ENCODE results near the gene EXOSC3. TPM values are rescaled to one million over a fixed set of nuclear protein-coding genes. Genes with fewer than 3 reads are reported as not detected.

The EXOSC3 gene
- total RNA-seq, 4 donors from 2014 or later = 2.6 to 46.2 (median 14.7) TPM

- H3K27me3 ChIP-seq = no peaks in the 10 kb centered on the region
- no peak overlapping the region for H3K27ac ChIP-seq
- no peak overlapping the region for H3K4me3 ChIP-seq
- H3K36me3 ChIP-seq = peaks cover 0 to under 1% (median 0%) of the 10 kb centered on the region in 4 donors
- DNase-seq = no peak
- peaks cover 10 to 15% (median 14%) of the 10 kb centered on the region in 4 donors for H3K4me1 ChIP-seq
- in situ Hi-C loops (cut with MboI; ENCODE audit: low pct_ligation_motif_present in 1 of 4, low pct_unique_long_range_greater_than_20kb in 1 of 4, low sequenced_read_pairs in 3 of 4) = loop anchor here in 2 of 4 donors (25.0 kb wide), 3 partner anchors 99 to 326 kb away; partner anchors contain the start of genes FBXO10 (in 1 of the 2), TOMM5 (in 1 of the 2) and ZBTB5 (in 1 of the 2)
- no peaks in the 10 kb centered on the region for H3K9me3 ChIP-seq
- intact Hi-C loops (cut with DNase I; ENCODE audit: low total_unique reads) = no loop called here
- 79 to 83% methylated on average over 6 of the region's 6 CpGs for WGBS, 2 donors (ENCODE audit: low coverage in 1 of 2)
- TF ChIP-seq EP300 (IDR thresholded peaks at IDR 0.05; ENCODE audit: low read depth) = no peak
- no peak for TF ChIP-seq POLR2AphosphoS5 (IDR thresholded peaks at IDR 0.05)
- TF ChIP-seq POLR2A (IDR thresholded peaks at IDR 0.05) = no peak
- TF ChIP-seq CTCF (IDR thresholded peaks at IDR 0.05) = no peak
Observed at GRCh38 chr9:37788332-37788731, 3.5 kb upstream of the EXOSC3 start.

GRCh38 chr9:37787059-37787458 lies 2.2 kb upstream of the EXOSC3 start:
- Histone ChIP-seq H3K4me3 (no peak overlapping the region), H3K36me3 (peaks cover 0 to 12% (median 3%) of the 10 kb centered on the region in 4 donors), H3K4me1 (peaks cover 11 to 23% (median 15%) of the 10 kb centered on the region in 4 donors), H3K27ac (no peak overlapping the region), H3K27me3 (no peaks in the 10 kb centered on the region), H3K9me3 (no peaks in the 10 kb centered on the region)
- intact Hi-C loops (cut with DNase I; ENCODE audit: low total_unique reads) (no loop called here), in situ Hi-C loops (cut with MboI; ENCODE audit: low pct_ligation_motif_present in 1 of 4, low pct_unique_long_range_greater_than_20kb in 1 of 4, low sequenced_read_pairs in 3 of 4) (loop anchor here in 2 of 4 donors (25.0 kb wide), 3 partner anchors 100 to 325 kb away; partner anchors contain the start of genes FBXO10 (in 1 of the 2), TOMM5 (in 1 of the 2) and ZBTB5 (in 1 of the 2))
- 80 to 81% methylated on average over 22 to 45 of the region's 45 CpGs for WGBS, 2 donors (ENCODE audit: low coverage in 1 of 2)
- TF ChIP-seq CTCF (IDR thresholded peaks at IDR 0.05) (no peak), EP300 (IDR thresholded peaks at IDR 0.05; ENCODE audit: low read depth) (no peak), POLR2A (IDR thresholded peaks at IDR 0.05) (no peak), POLR2AphosphoS5 (IDR thresholded peaks at IDR 0.05) (no peak)
- no peak for DNase-seq

GRCh38 chr9:37784291-37784615 lies 611 bp downstream of the EXOSC3 start:
- peaks cover 0 to 31% (median 6%) of the 10 kb centered on the region in 4 donors for H3K36me3 ChIP-seq
- in situ Hi-C loops (cut with MboI; ENCODE audit: low pct_ligation_motif_present in 1 of 4, low pct_unique_long_range_greater_than_20kb in 1 of 4, low sequenced_read_pairs in 3 of 4) = loop anchor here in 2 of 4 donors (25.0 kb wide), 3 partner anchors 103 to 322 kb away; partner anchors contain the start of genes FBXO10 (in 1 of the 2), TOMM5 (in 1 of the 2) and ZBTB5 (in 1 of the 2)
- peak overlapping the region; percentile 68 to 93 (median 88) for H3K4me3 ChIP-seq
- H3K9me3 ChIP-seq = no peaks in the 10 kb centered on the region
- H3K27ac ChIP-seq = peak overlapping the region; percentile 84 to 93 (median 89)
- DNase-seq = no peak
- intact Hi-C loops (cut with DNase I; ENCODE audit: low total_unique reads) = no loop called here
- H3K4me1 ChIP-seq = peaks cover 11 to 23% (median 15%) of the 10 kb centered on the region in 4 donors
- WGBS, 2 donors (ENCODE audit: low coverage in 1 of 2) = 1 to 6% methylated on average over 3 to 6 of the region's 6 CpGs
- TF ChIP-seq POLR2AphosphoS5 (IDR thresholded peaks at IDR 0.05) (no peak), POLR2A (IDR thresholded peaks at IDR 0.05) (no peak), CTCF (IDR thresholded peaks at IDR 0.05) (no peak), EP300 (IDR thresholded peaks at IDR 0.05; ENCODE audit: low read depth) (no peak)
- H3K27me3 ChIP-seq = no peaks in the 10 kb centered on the region

- Histone ChIP-seq H3K4me3 (no peak overlapping the region), H3K9me3 (no peaks in the 10 kb centered on the region), H3K27me3 (no peaks in the 10 kb centered on the region), H3K27ac (no peak overlapping the region), H3K4me1 (peaks cover 2 to 11% (median 4%) of the 10 kb centered on the region in 4 donors), H3K36me3 (peaks cover 0 to 51% (median 18%) of the 10 kb centered on the region in 4 donors)
- in situ Hi-C loops (cut with MboI; ENCODE audit: low pct_ligation_motif_present in 1 of 4, low pct_unique_long_range_greater_than_20kb in 1 of 4, low sequenced_read_pairs in 3 of 4) (loop anchor here in 2 of 4 donors (10.0 to 25.0 kb wide), 4 partner anchors 64 to 316 kb away; partner anchors contain the start of genes FBXO10 (in 1 of the 2), TOMM5 (in 1 of the 2) and ZBTB5 (in 1 of the 2)), intact Hi-C loops (cut with DNase I; ENCODE audit: low total_unique reads) (no loop called here)
- TF ChIP-seq CTCF (IDR thresholded peaks at IDR 0.05) (no peak), POLR2A (IDR thresholded peaks at IDR 0.05) (no peak), EP300 (IDR thresholded peaks at IDR 0.05; ENCODE audit: low read depth) (no peak), POLR2AphosphoS5 (IDR thresholded peaks at IDR 0.05) (no peak)
- no peak for DNase-seq
- 73 to 88% methylated on average over 1 to 2 of the region's 2 CpGs for WGBS, 2 donors (ENCODE audit: low coverage in 1 of 2)
Observed at GRCh38 chr9:37778534-37778933, 6.3 kb downstream of the EXOSC3 start.

Data from transverse colon (tissue), 4 donors.